GM18858 (cell line): Measurements from ENCODE around the gene CHRD.
A peak's percentile ranks its signal among the peaks of the same experiment; 100 is the strongest.
"Not testable (repeated sequence)": the region's sequence is repeated elsewhere in the genome, so short reads cannot be mapped to it uniquely, and the experiment has no call there.

Experiments
- ATAC-seq: cut with Tn5 transposase; IDR thresholded peaks from one replicate; pipeline ENCODE4 v1.9.1; 2021; ENCODE audit not compliant: unreplicated experiment

The CHRD gene

GRCh38 chr3:184379358-184380184 lies at the start of gene CHRD:
Gene CHRD (plus strand): TSS chr3:184380054. CDS start chr3:184380319, 265 bp downstream.
- no peak for ATAC-seq

GRCh38 chr3:184332370-184333090 lies 47.3 kb upstream of the CHRD start:
- no peak for ATAC-seq

- no peak for ATAC-seq
Observed at GRCh38 chr3:184333190-184333589, 46.7 kb upstream of the CHRD start.

GRCh38 chr3:184333700-184334099 lies 46.2 kb upstream of the CHRD start:
- no peak for ATAC-seq

GRCh38 chr3:184334470-184335158 lies 45.2 kb upstream of the CHRD start:
- ATAC-seq, result no peak

GRCh38 chr3:184335291-184335660 lies 44.6 kb upstream of the CHRD start:
- ATAC-seq, result peak; percentile 18

GRCh38 chr3:184335661-184336546 lies 44.0 kb upstream of the CHRD start:
- ATAC-seq, result peak; percentile 61

- ATAC-seq, result no peak
Observed at GRCh38 chr3:184336547-184337398, 43.1 kb upstream of the CHRD start.

GRCh38 chr3:184337399-184337714 lies 42.5 kb upstream of the CHRD start, which contains the start of gene FAM131A:
Gene FAM131A (plus strand): TSS chr3:184337600. CDS start chr3:184337631, 31 bp downstream.
- no peak for ATAC-seq

- no peak for ATAC-seq
Observed at GRCh38 chr3:184337981-184338380, 41.9 kb upstream of the CHRD start.

GRCh38 chr3:184338511-184338945 lies 41.3 kb upstream of the CHRD start:
- no peak for ATAC-seq

- ATAC-seq, result no peak
Observed at GRCh38 chr3:184339001-184339400, 40.9 kb upstream of the CHRD start.

- ATAC-seq, result not testable (repeated sequence)
Observed at GRCh38 chr3:184339451-184340135, 40.3 kb upstream of the CHRD start.

GRCh38 chr3:184341925-184342324 lies 37.9 kb upstream of the CHRD start:
- no peak for ATAC-seq

GRCh38 chr3:184343200-184343876 lies 36.5 kb upstream of the CHRD start:
- ATAC-seq, result no peak

GRCh38 chr3:184344579-184345316 lies 35.1 kb upstream of the CHRD start:
- ATAC-seq, result no peak

- peak; percentile 38 for ATAC-seq
Observed at GRCh38 chr3:184345317-184346144, 34.3 kb upstream of the CHRD start.
